GM18499 (cell line): ENCODE results near the gene HABP4.

Experiments used
- ATAC-seq: cut with Tn5 transposase; IDR thresholded peaks from one replicate; pipeline ENCODE4 v1.9.1; 2021; ENCODE audit warnings: moderate number of reproducible peaks; ENCODE audit not compliant: insufficient read depth, unreplicated experiment

Gene HABP4

GRCh38 chr9:96449845-96450612 lies at the start of gene HABP4:
HABP4 (plus strand) TSS chr9:96450169; CDS start chr9:96450280, 111 bp downstream.
- ATAC-seq: peak; percentile 51

- ATAC-seq: no peak
These were observed 41.3 kb upstream of the HABP4 start for GRCh38 chr9:96408409-96409280.

- no peak for ATAC-seq
These were observed 38.7 kb upstream of the HABP4 start for GRCh38 chr9:96411129-96411838.

GRCh38 chr9:96412174-96412913 lies 37.6 kb upstream of the HABP4 start:
- no peak for ATAC-seq

GRCh38 chr9:96413302-96414221 lies 36.4 kb upstream of the HABP4 start:
- ATAC-seq: no peak

- no peak for ATAC-seq
These were observed 32.9 kb upstream of the HABP4 start for GRCh38 chr9:96417051-96417586.

GRCh38 chr9:96417661-96418082 lies 32.3 kb upstream of the HABP4 start:
- no peak for ATAC-seq

GRCh38 chr9:96418083-96418919 lies 31.7 kb upstream of the HABP4 start, which contains the start of gene ZNF367:
ZNF367 (minus strand) TSS chr9:96418370; CDS start chr9:96418032, 338 bp downstream.
- ATAC-seq: peak; percentile 32

GRCh38 chr9:96418920-96419690 lies 30.9 kb upstream of the HABP4 start:
- peak; percentile 11 for ATAC-seq

GRCh38 chr9:96419691-96419969 lies 30.3 kb upstream of the HABP4 start:
- ATAC-seq: no peak

GRCh38 chr9:96420468-96421219 lies 29.3 kb upstream of the HABP4 start:
- no peak for ATAC-seq

- ATAC-seq: no peak
These were observed 26.5 kb upstream of the HABP4 start for GRCh38 chr9:96423322-96423984.

- no peak for ATAC-seq
These were observed 26.0 kb upstream of the HABP4 start for GRCh38 chr9:96423985-96424336.

- ATAC-seq: no peak
These were observed 24.3 kb upstream of the HABP4 start for GRCh38 chr9:96425500-96426169.

GRCh38 chr9:96429732-96430131 lies 20.2 kb upstream of the HABP4 start:
- ATAC-seq: no peak

GRCh38 chr9:96430377-96430776 lies 19.6 kb upstream of the HABP4 start:
- no peak for ATAC-seq
